GM19328 (cell line): ENCODE measurements around the gene TAF1C.
"Not testable (repeated sequence)": the region's sequence is repeated elsewhere in the genome, so short reads cannot be mapped to it uniquely, and the experiment has no call there.

Source experiments
- ATAC-seq: cut with Tn5 transposase; IDR thresholded peaks from one replicate; pipeline ENCODE4 v1.9.1; 2021; ENCODE audit warnings: mild to moderate bottlenecking, moderate library complexity; ENCODE audit not compliant: unreplicated experiment

Gene TAF1C

GRCh38 chr16:84186685-84187437 is at the start of gene TAF1C:
Gene TAF1C (minus strand): TSS chr16:84187057. CDS start chr16:84184988, 2,069 bp downstream.
- ATAC-seq: peak; percentile 93

GRCh38 chr16:84234321-84235241 is 47.7 kb upstream of the TAF1C start:
- no peak for ATAC-seq

GRCh38 chr16:84233748-84234147 is 46.9 kb upstream of the TAF1C start:
- no peak for ATAC-seq

GRCh38 chr16:84232969-84233368 is 46.1 kb upstream of the TAF1C start:
- no peak for ATAC-seq

- no peak for ATAC-seq
Measured at GRCh38 chr16:84232060-84232459, 45.2 kb upstream of the TAF1C start.

GRCh38 chr16:84229471-84229870 is 42.6 kb upstream of the TAF1C start:
- no peak for ATAC-seq

- ATAC-seq: no peak
Measured at GRCh38 chr16:84228256-84228838, 41.5 kb upstream of the TAF1C start.

GRCh38 chr16:84227548-84227947 is 40.7 kb upstream of the TAF1C start:
- ATAC-seq: no peak

- ATAC-seq: no peak
Measured at GRCh38 chr16:84226026-84226425, 39.2 kb upstream of the TAF1C start.

GRCh38 chr16:84225571-84225970 is 38.7 kb upstream of the TAF1C start:
- ATAC-seq: no peak

- ATAC-seq: no peak
Measured at GRCh38 chr16:84225126-84225525, 38.3 kb upstream of the TAF1C start.

- ATAC-seq: no peak
Measured at GRCh38 chr16:84224554-84224953, 37.7 kb upstream of the TAF1C start.

GRCh38 chr16:84223456-84223855 is 36.6 kb upstream of the TAF1C start:
- no peak for ATAC-seq

GRCh38 chr16:84220851-84221250 is 34.0 kb upstream of the TAF1C start:
- ATAC-seq: no peak

- no peak for ATAC-seq
Measured at GRCh38 chr16:84218956-84219355, 32.1 kb upstream of the TAF1C start.

GRCh38 chr16:84218176-84218823 is 31.4 kb upstream of the TAF1C start:
- no peak for ATAC-seq

GRCh38 chr16:84216144-84216543 is 29.3 kb upstream of the TAF1C start:
- not testable (repeated sequence) for ATAC-seq

- ATAC-seq: no peak
Measured at GRCh38 chr16:84215531-84215930, 28.7 kb upstream of the TAF1C start.

- ATAC-seq: no peak
Measured at GRCh38 chr16:84214451-84215066, 27.7 kb upstream of the TAF1C start.

- no peak for ATAC-seq
Measured at GRCh38 chr16:84212631-84213030, 25.8 kb upstream of the TAF1C start.

- ATAC-seq: no peak
Measured at GRCh38 chr16:84212154-84212553, 25.3 kb upstream of the TAF1C start.
